ENCODE results near the gene SCD5.

- no peak for TF ChIP-seq POLR2A (IDR thresholded peaks at IDR 0.05; ENCODE audit: low read depth)
- no peak for TF ChIP-seq POLR2AphosphoS5 (IDR thresholded peaks at IDR 0.05)
- TF ChIP-seq EP300 (IDR thresholded peaks at IDR 0.05) = no peak
Measured at GRCh38 chr4:82583897-82584587, 214.6 kb downstream of the SCD5 start.

Data from esophagus muscularis mucosa (tissue), 3 donors.